GM21529 (cell line): Measurements from ENCODE around the gene PIWIL4.
"Not testable (repeated sequence)": the region's sequence is repeated elsewhere in the genome, so short reads cannot be mapped to it uniquely, and the experiment has no call there.

Experiments
- ATAC-seq: cut with Tn5 transposase; IDR thresholded peaks from one replicate; pipeline ENCODE4 v1.9.1; 2021; ENCODE audit not compliant: unreplicated experiment

The PIWIL4 gene

DNA sequence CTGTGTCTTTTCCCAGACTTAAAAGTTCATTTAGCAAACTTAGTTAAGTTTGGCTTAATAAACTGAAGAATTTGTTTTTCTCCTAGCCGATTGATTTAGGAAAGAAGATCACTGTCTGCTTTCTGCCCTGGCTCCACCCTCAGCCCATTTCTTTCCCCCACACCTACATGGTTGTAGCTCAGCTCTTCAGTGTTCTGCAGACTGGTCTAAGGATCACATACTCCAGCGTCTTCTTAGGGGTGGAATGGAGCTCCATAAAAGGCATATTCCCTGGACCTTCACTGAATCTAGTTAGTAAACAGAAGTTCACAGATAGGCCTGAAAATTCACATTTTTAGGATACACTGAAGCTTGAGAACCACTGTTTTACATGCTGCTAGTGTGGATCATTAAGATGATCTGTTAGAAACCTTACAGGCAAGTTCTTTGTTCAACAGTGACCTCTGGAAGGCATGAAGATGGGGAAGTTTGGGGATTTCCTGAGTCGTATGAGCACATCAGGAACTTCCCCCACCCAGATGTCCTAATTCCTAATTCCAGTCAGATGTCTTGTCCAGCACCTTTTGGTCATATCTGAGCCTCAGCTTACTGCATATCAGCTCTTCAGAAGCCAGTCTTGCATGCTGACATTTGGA lies 16.8 kb downstream of the PIWIL4 start:
- peak; percentile 51 for ATAC-seq

DNA sequence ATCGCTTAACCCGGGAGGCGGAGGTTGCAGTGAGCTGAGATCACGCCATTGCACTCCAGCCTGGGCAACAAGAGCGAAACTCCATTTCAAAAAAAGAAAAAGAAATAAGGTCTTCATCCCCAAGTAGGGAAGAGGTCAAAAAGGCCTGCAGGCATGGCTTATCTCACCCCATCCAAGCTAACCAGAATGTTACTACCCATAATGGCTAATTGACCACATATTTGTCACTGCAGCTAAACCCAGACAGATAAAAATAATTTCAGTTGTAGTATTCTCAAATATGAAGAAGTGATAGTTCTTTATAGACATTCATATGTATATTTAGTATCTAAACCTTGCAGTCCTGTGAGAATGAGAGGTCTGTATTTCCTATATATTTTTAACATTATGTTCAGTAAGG lies 17.8 kb downstream of the PIWIL4 start:
- ATAC-seq = no peak

DNA sequence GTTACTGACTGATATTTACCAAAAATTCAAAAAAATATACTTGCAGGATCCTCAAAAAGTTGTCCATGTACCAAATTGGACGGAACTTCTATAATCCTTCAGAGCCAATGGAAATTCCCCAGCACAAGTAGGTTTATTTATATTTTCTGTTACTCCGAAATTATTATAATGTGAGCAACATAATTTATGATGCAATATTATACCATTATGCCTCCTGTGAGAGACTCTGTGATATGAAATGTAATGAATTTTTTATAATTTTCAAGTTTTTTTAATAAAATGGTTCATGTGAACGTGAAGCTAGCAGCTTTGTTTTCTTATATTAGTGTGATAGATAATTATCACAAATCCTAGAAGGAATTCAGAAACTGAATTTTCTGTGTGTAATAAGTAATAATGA lies 18.2 kb downstream of the PIWIL4 start:
- ATAC-seq = no peak

DNA sequence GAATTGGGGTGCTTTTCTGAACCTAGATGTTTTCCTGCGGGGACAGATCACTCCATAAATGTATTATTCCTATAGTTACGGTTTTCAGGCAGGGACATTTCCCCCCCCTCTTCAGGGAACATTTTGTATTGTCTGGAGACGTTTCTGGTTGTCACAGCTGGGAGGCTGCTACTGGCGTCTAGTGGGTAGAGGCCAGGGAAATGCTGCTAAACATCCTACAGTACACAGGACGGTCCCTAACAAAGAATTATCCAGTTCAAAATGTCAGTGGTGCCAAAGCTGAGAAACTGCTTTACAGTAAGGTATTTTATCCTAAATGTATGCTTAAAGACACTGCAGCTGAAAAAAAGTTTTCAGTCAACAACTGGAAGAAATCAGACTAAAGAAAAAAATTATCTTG lies 19.4 kb downstream of the PIWIL4 start:
- no peak for ATAC-seq

DNA sequence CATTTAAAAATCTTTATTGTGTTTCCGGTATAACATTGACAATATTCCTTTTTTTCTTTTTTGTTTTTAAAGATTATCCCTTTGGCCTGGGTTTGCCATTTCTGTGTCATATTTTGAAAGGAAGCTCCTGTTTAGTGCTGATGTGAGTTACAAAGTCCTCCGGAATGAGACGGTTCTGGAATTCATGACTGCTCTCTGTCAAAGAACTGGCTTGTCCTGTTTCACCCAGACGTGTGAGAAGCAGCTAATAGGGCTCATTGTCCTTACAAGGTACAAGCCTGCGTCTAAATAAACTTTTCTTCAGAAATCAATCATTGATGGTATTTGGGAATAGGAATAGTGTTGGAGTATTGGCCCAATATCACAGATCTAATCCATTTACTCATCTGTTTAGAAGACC lies 19.8 kb downstream of the PIWIL4 start:
- no peak for ATAC-seq

DNA sequence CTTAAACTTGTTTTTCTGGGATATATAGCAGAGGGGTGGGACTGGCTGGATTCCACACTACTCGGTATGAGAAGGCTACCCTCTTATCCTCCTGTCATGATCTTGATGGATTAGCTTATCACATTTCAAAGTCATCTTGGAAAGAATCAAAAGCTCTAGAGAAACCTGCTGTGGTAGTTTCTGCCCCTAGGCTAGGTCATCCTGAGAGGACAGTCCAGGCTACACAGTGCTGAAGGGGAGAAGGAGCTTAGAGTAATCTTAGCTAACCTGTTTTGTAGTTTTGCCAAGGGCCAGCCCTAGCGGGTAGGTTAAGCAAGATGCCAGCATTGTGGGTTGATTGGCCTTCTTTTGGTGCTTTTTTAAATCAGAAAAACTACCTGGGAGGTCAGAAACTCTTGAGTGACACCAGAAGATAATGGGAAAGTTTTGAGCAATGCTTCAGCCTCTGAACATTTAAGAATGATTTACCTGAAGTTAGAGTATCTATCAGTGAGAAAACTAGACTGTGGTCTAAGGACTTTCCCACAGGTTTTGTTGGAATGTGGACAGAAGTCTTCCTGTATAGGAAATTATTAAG lies 21.3 kb downstream of the PIWIL4 start:
- no peak for ATAC-seq

DNA sequence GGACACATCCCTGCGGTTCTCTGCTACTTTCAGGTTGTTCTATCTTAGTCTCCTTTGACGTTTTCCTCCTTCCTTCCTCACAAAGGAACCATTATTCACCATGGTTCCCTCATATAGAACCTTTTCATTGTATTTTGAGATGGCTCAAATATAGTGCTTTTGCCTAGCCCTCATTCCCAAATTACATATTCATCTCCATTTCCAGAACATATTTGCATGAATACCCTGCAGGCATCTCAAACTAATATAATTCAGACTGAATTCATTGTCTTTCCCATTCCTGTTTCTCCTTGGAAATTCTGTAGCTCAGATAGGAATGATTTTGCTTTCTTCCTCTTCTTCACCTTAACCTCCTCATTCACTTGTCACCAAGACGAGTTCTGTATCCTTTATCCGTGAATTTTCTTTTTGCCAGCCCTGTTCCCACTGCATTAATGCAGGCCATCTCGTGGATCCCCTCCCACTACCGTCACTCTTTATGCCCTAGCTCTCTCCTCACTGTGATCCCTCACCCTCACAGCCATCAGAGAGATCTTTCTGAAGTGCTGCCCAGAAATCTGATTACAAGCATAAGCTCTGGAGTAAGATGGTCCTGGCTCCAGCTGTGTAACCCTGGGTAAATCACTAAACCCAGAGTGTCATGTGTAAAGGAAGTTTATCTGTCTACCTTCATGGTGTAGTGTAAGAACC lies 23.3 kb downstream of the PIWIL4 start:
- ATAC-seq = no peak

DNA sequence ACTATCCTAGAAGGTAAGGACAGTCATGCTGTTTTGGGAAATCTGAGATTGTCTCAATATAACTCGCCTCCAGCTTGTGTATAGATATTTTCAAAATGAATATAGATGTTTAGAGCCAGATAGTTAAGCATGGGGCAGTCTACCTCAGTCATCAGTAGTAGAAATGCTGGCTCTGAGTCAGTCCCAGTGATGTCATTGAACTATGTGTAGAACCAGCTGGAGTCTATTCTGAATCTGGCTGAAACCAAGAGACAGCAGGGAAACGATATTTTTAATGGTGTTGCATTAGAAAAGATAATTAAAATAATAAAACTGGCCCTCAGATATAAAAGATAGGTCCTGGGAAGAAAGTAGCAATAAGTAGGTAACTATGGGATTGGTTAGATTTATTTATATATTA lies 25.9 kb downstream of the PIWIL4 start:
- peak; percentile 78 for ATAC-seq

DNA sequence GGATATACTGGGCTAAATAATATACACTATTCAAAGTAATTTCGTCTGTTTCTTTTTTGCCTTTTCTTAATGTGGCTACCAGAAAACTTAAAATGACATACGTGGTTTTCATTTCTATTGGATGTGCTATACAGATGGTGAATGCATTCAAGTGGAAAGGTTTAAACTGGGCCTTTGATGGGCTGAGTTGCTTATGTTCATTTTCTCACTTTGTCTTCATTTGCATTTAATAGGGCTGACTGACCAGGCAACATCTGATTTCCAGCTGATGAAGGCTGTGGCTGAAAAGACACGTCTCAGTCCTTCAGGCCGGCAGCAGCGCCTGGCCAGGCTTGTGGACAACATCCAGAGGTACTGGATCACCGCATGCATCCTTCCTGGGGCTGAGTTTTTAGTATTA lies 27.9 kb downstream of the PIWIL4 start:
- peak; percentile 49 for ATAC-seq

DNA sequence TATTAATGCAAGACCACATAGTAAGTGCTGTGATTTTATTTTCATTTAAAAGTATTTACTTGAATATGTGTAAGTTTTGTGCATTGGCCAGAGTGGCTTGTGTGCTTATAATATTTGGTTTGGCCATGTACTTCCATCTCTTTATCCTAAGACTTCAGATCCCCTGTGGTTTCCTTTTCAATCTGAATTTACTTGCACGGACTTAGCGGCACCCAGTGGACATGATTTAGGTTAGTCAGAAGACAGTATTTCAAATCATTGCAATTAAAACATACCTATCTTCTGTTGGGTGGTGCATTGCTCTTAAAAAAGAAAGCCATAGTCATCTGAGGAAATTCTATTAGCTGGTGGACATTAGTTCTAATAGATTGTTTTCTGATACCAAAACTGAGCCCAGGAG lies 30.7 kb downstream of the PIWIL4 start:
- no peak for ATAC-seq

DNA sequence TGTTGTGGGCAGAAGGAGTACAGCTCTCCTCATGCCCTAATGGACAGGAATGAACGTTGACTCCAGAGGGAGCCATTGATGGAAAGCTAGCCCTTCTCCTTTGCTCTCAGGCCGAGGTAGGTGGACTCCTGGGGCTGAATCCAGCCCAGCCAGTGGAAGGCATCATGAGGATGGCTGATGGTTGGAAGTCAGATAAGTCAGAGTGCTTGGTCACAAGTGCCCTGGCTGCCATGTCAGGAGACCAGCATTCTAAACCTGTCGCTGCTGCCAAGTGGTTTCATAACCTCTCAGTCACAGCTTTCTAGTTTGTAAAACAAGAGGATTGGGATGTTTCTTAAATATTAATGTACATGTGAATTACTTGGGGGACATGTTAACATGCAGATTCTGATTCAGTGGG lies 32.3 kb downstream of the PIWIL4 start:
- no peak for ATAC-seq

DNA sequence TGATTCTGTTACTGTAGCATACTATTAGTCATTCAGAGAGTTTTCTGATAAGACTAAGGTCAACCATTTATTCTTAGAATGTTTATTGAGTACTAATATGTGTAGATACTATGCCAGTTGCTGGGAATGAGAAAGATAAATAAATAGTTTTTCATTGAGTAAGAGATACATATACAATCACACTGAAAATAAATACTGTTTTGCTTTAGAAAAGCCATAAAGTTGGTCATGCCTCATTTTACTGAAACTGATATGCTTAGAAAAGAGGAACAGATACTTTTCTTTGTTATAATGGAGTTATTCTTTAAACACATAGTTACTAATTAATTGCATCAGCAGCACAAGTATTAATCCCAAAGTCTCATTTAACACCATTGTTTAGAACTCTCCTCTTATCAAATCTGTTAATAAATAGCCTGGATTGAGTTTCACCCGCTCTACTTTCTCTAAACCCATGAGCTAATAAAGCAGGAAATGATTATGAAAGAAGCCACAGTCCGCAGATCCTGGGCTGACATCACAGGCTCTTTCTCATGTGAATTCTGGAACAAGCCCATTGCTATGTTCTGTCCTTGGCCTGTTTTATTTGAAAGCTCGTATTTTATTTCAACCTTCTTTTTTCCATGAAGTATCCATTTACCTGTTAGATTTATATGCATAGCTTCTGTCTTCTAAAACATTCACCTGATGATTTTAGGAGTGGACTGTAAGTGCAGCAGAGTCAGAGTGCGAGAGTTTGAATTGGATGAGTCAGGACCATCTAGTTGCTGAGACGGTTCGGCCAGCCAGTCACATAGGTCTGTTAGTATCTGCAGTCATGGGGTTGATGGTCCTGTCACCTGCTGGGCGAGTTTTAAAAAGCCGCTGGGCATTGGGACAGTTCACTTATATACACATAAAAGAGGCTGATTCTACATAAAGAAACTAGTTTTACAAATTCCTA lies 35.5 kb downstream of the PIWIL4 start:
- ATAC-seq = peak; percentile 83

DNA sequence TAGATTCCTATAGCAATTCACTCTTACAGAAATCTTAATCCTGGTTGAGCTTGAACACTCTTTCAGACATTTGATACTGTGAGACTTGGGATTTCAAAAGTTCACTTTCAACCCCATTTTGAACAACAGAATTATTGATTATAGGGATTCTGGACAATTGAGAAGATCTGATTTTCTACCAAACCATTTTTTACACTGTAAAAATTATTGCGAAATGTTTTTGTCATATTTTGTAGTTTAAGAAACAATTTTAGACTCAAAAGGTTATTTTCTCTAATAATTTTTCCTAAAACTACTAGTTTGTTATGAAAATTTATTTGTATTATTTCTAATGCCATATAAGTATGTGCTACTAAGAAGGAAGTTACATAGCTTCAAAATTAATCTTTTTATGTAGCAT lies 36.4 kb downstream of the PIWIL4 start:
- ATAC-seq = no peak

DNA sequence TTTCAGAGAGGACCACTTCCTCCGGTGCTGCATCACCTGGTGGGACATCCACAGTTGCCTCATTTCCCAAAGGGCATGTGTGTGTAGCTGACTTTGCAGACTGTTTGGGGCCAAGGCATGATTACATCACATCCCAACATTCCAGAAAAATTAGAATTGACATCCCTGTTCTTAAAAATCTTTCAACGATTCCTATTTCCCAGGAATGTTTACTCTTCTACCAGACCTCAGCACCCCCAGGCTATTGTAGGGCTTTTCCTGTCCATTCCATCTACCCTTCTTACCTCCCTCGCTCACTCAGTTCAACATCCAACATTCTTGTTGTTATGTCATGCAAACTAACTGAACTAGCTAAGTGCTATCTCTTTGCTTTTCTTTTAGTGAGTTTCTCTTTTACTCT lies 37.3 kb downstream of the PIWIL4 start:
- no peak for ATAC-seq

DNA sequence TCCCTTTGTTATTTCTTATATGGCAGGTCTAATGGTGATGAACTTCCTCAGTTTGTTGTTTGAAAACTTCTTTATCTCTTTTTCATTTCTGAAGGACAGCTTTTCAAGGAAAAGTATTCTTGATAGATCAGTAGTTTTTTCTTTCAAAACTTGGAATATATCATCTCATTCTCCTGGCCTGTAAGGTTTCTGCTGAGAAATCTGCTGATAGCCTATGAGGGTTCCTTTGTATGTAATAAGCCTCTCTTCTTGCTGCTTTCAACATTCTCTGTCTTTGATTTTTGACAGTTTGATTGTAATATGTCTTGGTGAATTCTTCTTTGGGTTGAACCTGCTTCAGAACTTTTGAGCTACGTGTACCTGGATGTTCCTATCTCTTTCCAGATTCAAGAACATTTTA lies 46.0 kb downstream of the PIWIL4 start:
- no peak for ATAC-seq

DNA sequence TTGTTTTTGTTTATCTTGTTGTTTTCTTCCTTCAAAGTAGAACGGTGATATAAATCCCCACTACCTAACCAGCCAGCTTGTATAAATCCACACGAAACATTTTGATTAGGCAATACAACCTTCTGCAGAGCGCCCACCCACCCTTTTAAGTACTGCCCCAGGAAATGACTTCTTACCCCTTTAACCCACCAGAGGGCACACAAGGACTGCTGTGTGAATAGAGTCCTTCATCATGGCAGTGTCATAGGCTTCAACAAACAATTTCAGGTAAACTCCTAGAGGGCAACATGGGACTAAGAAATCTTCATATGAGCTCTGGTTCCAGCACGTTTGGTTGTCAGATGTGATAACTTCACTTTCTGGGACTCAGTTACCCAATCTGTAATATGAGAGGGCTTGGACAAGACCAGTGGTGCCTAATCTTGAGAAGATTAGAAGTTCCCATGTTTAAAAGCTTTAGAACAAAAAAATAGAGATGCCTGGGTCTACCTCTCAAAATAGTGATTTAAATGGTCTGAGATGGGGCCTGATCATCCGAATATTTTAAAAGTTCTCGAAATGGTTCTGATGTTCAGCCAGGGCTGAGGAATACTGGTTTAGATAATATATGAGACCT lies 56.1 kb downstream of the PIWIL4 start:
- ATAC-seq = peak; percentile 81

DNA sequence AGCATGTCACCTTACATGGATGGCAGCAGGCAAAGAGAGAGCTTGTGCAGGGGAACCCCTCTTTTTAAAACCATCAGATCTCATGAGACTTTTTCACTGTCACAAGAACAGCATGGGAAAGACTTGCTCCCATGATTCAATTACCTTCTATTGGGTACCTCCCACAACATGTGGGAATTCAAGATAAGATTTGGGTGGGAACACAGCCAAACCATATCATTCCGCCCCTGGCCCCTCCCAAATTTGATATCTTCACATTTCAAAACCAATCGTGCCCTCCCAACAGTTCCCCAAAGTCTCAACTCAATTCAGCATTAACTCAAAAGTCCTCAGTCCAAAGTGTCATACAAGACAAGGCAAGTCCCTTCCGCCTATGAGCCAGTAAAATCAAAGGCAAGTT lies 58.3 kb downstream of the PIWIL4 start:
- not testable (repeated sequence) for ATAC-seq

DNA sequence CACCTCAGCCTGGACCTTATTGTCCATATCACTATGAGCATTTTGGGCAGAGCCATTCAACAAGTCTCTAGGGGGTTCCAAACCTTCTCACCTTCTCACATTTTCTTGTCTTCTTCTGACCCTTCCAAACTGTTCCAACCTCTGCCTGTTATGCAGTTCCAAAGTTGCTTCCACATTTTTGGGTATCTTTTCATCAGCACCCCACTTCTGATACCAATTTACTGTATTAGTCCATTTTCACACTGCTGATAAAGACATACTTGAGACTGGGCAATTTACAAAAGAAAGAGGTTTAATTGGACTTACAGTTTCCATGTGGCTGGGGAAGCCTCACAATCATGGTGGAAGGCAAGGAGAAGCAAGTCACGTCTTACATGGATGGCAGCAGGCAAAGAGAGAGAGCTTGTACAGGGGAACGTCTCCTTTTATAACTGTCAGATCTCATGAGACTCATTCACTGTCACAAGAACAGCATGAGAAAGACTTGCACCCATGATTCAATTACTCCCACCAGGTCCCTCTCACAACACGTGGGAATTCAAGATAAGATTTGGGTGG lies 59.9 kb downstream of the PIWIL4 start:
- ATAC-seq = not testable (repeated sequence)

DNA sequence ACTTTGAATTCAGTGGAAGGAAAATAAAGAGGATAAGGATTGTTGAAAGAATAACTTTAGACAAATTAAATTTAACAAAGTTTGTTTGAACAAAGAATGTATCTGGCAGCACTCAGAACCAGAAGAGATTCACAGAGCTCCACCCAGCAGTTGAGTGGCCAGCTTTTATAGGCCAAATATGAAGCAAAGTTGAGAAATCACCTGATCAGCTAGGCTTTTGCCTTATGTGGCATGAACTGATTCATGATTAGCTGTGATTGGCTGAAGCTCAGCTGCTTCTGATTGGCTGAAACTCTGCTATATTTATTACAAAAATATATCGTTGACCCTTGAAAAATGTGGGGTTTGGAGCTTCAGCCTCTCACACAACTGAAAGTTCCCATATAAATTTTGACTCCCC lies 62.6 kb downstream of the PIWIL4 start:
- ATAC-seq = no peak

DNA sequence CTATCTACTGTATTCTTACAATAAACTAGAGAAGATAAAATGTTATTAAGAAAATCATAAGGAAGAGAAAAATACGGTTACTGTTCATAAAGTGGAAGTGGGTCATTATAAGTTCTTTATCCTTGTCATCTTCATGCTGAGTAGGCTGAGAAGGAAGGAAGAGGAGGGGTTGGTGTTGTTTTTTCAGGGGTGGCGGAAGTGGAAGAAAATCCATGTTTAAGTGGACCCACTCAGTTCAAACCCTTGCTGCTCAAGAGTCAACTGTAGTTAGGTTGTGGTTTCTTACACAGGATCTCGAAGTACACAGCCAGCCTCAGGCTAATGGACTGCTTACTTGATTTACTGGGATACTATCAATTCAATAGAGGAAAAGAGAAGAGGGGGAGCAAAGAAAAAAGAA lies 63.1 kb downstream of the PIWIL4 start:
- no peak for ATAC-seq

DNA sequence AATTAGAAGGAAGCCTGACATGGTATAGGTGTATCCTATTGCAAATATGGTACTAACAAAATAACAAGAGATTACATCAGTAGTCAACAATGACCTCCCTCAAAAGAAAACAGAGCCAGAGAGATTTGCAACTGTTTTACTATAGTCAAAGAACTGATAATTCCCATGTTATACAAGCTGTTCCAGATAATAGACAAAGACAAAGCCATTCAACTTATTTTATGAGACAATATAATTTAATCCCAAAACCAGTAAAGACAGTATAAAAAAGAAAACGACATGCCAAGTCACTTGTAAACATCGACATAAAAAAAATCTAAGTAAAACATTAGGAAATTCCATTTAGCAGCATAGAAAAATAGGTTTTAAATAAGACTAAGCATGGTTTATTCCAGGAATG lies 65.2 kb downstream of the PIWIL4 start:
- ATAC-seq = no peak
